H1 (cell line): Measurements from ENCODE around the gene TSC1. TPM values are rescaled to one million over a fixed set of nuclear protein-coding genes. Genes with fewer than 3 reads are reported as not detected.

ENCODE experiments used
- CTCF ChIA-PET: fragments of 300-600 bp; sonication (Branson Sonifier 250); formaldehyde crosslinking; loops from one replicate; lab custom pipeline; 2021; ENCODE audit not compliant: partially characterized antibody; lab: Charles Lee
- POLR2A ChIA-PET: fragments of 300-600 bp; sonication (Branson Sonifier 250); formaldehyde crosslinking; loops from one replicate; lab custom pipeline; 2021; ENCODE audit warnings: inconsistent platforms; ENCODE audit not compliant: partially characterized antibody; lab: Charles Lee
- DNase-seq, 2 experiments: peaks; one replicate each; pipeline versions ENCODE4 v3.0.0 to v3.0.0-alpha.2; 2010 to 2022; ENCODE audit warnings: low spot score in 2 of 2, low read depth in 1 of 2, mixed read lengths in 1 of 2
- FAIRE-seq: peaks from 2 replicates; lab custom pipeline; 2011; peaks lifted over from hg19 to GRCh38; lab: Jason Lieb, UNC
- H2AFZ ChIP-seq: 2 replicates; pipeline ENCODE4 v1.8.1; 2012; ENCODE audit warnings: low read length, inconsistent platforms
- H2AK5ac ChIP-seq: 2 replicates; pipeline ENCODE4 v1.6.1; 2013; ENCODE audit warnings: low read depth, low read length
- H2BK120ac ChIP-seq: replicated peaks from 2 replicates; pipeline ENCODE3; 2013; ENCODE audit warnings: low read depth, low read length, inconsistent platforms
- H2BK12ac ChIP-seq: 2 replicates; pipeline ENCODE4 v1.6.1; 2013; ENCODE audit warnings: low read depth, low read length
- H2BK15ac ChIP-seq: 2 replicates; pipeline ENCODE4 v1.6.1; 2013; ENCODE audit warnings: low read length
- H2BK20ac ChIP-seq: 2 replicates; pipeline ENCODE4 v1.6.1; 2013; ENCODE audit warnings: low read length
- H2BK5ac ChIP-seq: 2 replicates; pipeline ENCODE4 v1.6.1; 2013; ENCODE audit warnings: low read depth, low read length
- H3K14ac ChIP-seq: 2 replicates; pipeline ENCODE4 v1.6.1; 2013; ENCODE audit warnings: inconsistent platforms; ENCODE audit not compliant: insufficient read length
- H3K18ac ChIP-seq: 2 replicates; pipeline ENCODE4 v1.6.1; 2013; ENCODE audit warnings: low read length; ENCODE audit errors: extremely low read depth
- H3K23ac ChIP-seq: 2 replicates; pipeline ENCODE4 v1.6.1; 2013; ENCODE audit warnings: inconsistent platforms; ENCODE audit not compliant: insufficient read length
- H3K23me2 ChIP-seq: 2 replicates; pipeline ENCODE4 v1.6.1; 2013; ENCODE audit warnings: low read depth, low read length
- H3K27ac ChIP-seq: 2 replicates; pipeline ENCODE4 v1.6.1; 2011; ENCODE audit warnings: low read depth, low read length, inconsistent platforms
- H3K27me3 ChIP-seq, 4 experiments: replicated peaks in 1 of 4; 1 replicate in 1 of 4; 2 replicates in 3 of 4; pipeline versions ENCODE4 v1.6.1 to v1.8.1; 2011 to 2013; ENCODE audit warnings: low read length in 3 of 4, mild to moderate bottlenecking in 3 of 4, inconsistent platforms in 2 of 4, mixed read lengths in 2 of 4, moderate library complexity in 1 of 4; ENCODE audit not compliant: control insufficient read depth in 3 of 4, insufficient read depth in 3 of 4; ENCODE audit errors: extremely low read depth in 1 of 4
- H3K36me3 ChIP-seq, 4 experiments: 2 replicates each; pipeline versions ENCODE4 v1.6.1 to v1.8.1; 2011 to 2013; ENCODE audit warnings: mild to moderate bottlenecking in 4 of 4, low read length in 3 of 4, moderate library complexity in 2 of 4, control low read depth in 1 of 4, inconsistent platforms in 1 of 4; ENCODE audit not compliant: insufficient read depth in 4 of 4, control insufficient read depth in 2 of 4
- H3K4ac ChIP-seq: replicated peaks from 2 replicates; pipeline ENCODE3; 2013; ENCODE audit warnings: low read length, low read depth, mixed read lengths, inconsistent platforms; ENCODE audit not compliant: insufficient read length
- H3K4me1 ChIP-seq, 4 experiments: replicated peaks in 1 of 4; 1 replicate in 1 of 4; 2 replicates in 3 of 4; pipeline versions ENCODE4 v1.6.1 to v1.8.1; 2011 to 2013; ENCODE audit warnings: low read length in 3 of 4, inconsistent platforms in 2 of 4, mixed read lengths in 1 of 4; ENCODE audit not compliant: insufficient read depth in 4 of 4, control insufficient read depth in 3 of 4
- H3K4me2 ChIP-seq, 2 experiments: 2 replicates each; pipeline versions ENCODE4 v1.6.1 to v1.8.1; 2011 to 2013; ENCODE audit warnings: low read depth in 2 of 2, low read length in 2 of 2, control low read depth in 1 of 2, inconsistent platforms in 1 of 2, mild to moderate bottlenecking in 1 of 2; ENCODE audit not compliant: insufficient read depth in 1 of 2
- H3K4me3 ChIP-seq, 4 experiments: fragments of 200-600, 300-600 bp in 1 of 4; sonication (generic), shearing (Covaris generic), sonication (Bioruptor Twin) in 1 of 4; 2 replicates each; pipeline versions ENCODE4 v1.5.1 to v1.8.1; 2011 to 2016; ENCODE audit warnings: low read length in 4 of 4, low read depth in 3 of 4, control low read depth in 2 of 4, inconsistent platforms in 2 of 4, mild to moderate bottlenecking in 2 of 4, mixed read lengths in 1 of 4, moderate library complexity in 1 of 4; ENCODE audit not compliant: insufficient read depth in 2 of 4; ENCODE audit errors: extremely low read depth in 1 of 4
- H3K56ac ChIP-seq: replicated peaks from 2 replicates; pipeline ENCODE3; 2013; ENCODE audit warnings: low read depth, mild to moderate bottlenecking, mixed read lengths, low read length, inconsistent platforms; ENCODE audit not compliant: insufficient read length
- H3K79me1 ChIP-seq: 2 replicates; pipeline ENCODE4 v1.6.1; 2013; ENCODE audit warnings: low read depth, low read length, control low read depth
- H3K79me2 ChIP-seq, 2 experiments: 2 replicates each; pipeline versions ENCODE4 v1.6.1 to v1.8.1; 2012 to 2013; ENCODE audit warnings: low read length in 2 of 2, mild to moderate bottlenecking in 2 of 2, inconsistent platforms in 1 of 2; ENCODE audit not compliant: insufficient read depth in 2 of 2, control insufficient read depth in 1 of 2
- H3K9ac ChIP-seq, 4 experiments: replicated peaks in 1 of 4; 1 replicate in 1 of 4; 2 replicates in 3 of 4; pipeline versions ENCODE4 v1.6.1 to v1.8.1; 2011 to 2013; ENCODE audit warnings: low read depth in 3 of 4, low read length in 3 of 4, control low read depth in 2 of 4, mild to moderate bottlenecking in 2 of 4, moderate library complexity in 2 of 4, inconsistent platforms in 1 of 4; ENCODE audit errors: extremely low read depth in 1 of 4
- H3K9me3 ChIP-seq, 2 experiments: 2 replicates each; pipeline versions ENCODE4 v1.6.1 to v1.8.1; 2012 to 2013; ENCODE audit warnings: mild to moderate bottlenecking in 2 of 2, moderate library complexity in 2 of 2, control low read depth in 1 of 2, inconsistent platforms in 1 of 2, low read depth in 1 of 2, low read length in 1 of 2, mixed read lengths in 1 of 2; ENCODE audit not compliant: insufficient read depth in 2 of 2
- H4K20me1 ChIP-seq, 2 experiments: replicated peaks in 1 of 2; 2 replicates each; pipeline versions ENCODE3 to v1.8.1; 2011 to 2013; ENCODE audit warnings: inconsistent platforms in 2 of 2, low read length in 2 of 2, mild to moderate bottlenecking in 1 of 2; ENCODE audit not compliant: insufficient read depth in 2 of 2, control insufficient read depth in 1 of 2
- H4K5ac ChIP-seq: 2 replicates; pipeline ENCODE4 v1.6.1; 2013; ENCODE audit warnings: low read length, low read depth, mixed read lengths, inconsistent platforms; ENCODE audit not compliant: insufficient read length
- H4K8ac ChIP-seq: 2 replicates; pipeline ENCODE4 v1.8.0; 2013; ENCODE audit warnings: mild to moderate bottlenecking, moderate library complexity, low read length, inconsistent platforms; ENCODE audit not compliant: insufficient read depth; ENCODE audit errors: extremely low read depth
- H4K91ac ChIP-seq: replicated peaks from 2 replicates; pipeline ENCODE3; 2013; ENCODE audit warnings: low read length, mixed read lengths, inconsistent platforms; ENCODE audit not compliant: insufficient read length
- BRCA1 ChIP-seq: IDR thresholded peaks from 2 replicates; pipeline ENCODE4 v1.6.1; 2012; ENCODE audit warnings: low read depth, low read length, improper control_type of control experiment
- CEBPB ChIP-seq: IDR thresholded peaks from 2 replicates; pipeline ENCODE4 v1.6.1; 2012; ENCODE audit warnings: low read depth, low read length
- CHD1 ChIP-seq: IDR thresholded peaks from 2 replicates; pipeline ENCODE4 v1.6.1; 2012; ENCODE audit warnings: low read depth, low read length, improper control_type of control experiment
- E2F6 ChIP-seq: IDR thresholded peaks from 2 replicates; pipeline ENCODE4 v1.6.1; 2012; ENCODE audit warnings: inconsistent platforms
- FOSL1 ChIP-seq: IDR thresholded peaks from 2 replicates; pipeline ENCODE4 v1.6.1; 2011; ENCODE audit warnings: mild to moderate bottlenecking, low read depth, low read length, moderate library complexity; ENCODE audit not compliant: insufficient read depth
- KDM5A ChIP-seq: fragments of 200-600 bp; IDR thresholded peaks from 2 replicates; pipeline ENCODE4 v1.7.1; 2012; ENCODE audit warnings: mild to moderate bottlenecking, low read length, inconsistent platforms, mixed read lengths
- NANOG ChIP-seq: IDR thresholded peaks from 2 replicates; pipeline ENCODE4 v1.6.1; 2011; ENCODE audit warnings: low read length, low read depth, mild to moderate bottlenecking, inconsistent platforms; ENCODE audit not compliant: insufficient read depth, poor library complexity, severe bottlenecking
- SP1 ChIP-seq: IDR thresholded peaks from 2 replicates; pipeline ENCODE4 v1.6.1; 2011; ENCODE audit warnings: low read depth, low read length
- TCF12 ChIP-seq: IDR thresholded peaks from 2 replicates; pipeline ENCODE4 v1.6.1; 2011; ENCODE audit warnings: low read depth, mild to moderate bottlenecking, low read length
- WGBS, 2 experiments: shearing (Covaris generic) in 1 of 2; methylation state at CpG; one replicate each; pipeline versions ENCODE4 v1.1.6 to v1.1.7; 2013 to 2015; ENCODE audit warnings: low lambda C conversion rate in 2 of 2, mixed read lengths in 2 of 2, inconsistent platforms in 1 of 2, low coverage in 1 of 2, missing lambda C conversion rate in 1 of 2; ENCODE audit not compliant: insufficient replicate concordance in 2 of 2, insufficient coverage in 1 of 2, insufficient read length in 1 of 2; ENCODE audit errors: extremely low coverage in 1 of 2, missing lambda C conversion rate in 1 of 2; 5-methylcytosine and 5-hydroxymethylcytosine counted together
- polyA plus RNA-seq, 7 experiments: library from polyadenylated mRNA; depleted of rRNA in 3 of 7; stranded (reverse) in 5 of 7; unstranded in 2 of 7; fragments of >200 nt in 5 of 7; fragments of 200-250 nt in 2 of 7; gene quantifications; 1 replicate in 5 of 7; 2 replicates in 1 of 7; 4 replicates in 1 of 7; pipeline versions ENCODE4 v1.2.1 to v1.2.3, GENCODE V29; 2011 to 2013; ENCODE audit warnings: missing spikeins in 2 of 7, mixed read lengths in 2 of 7
- total RNA-seq: library from RNA; stranded (reverse); fragmentation: NEBNext Ultra II Directional; extraction: Animal tissue kit (Norgen Biotek cat#: 25700); gene quantifications from 2 replicates; pipeline ENCODE4 v1.2.1, GENCODE V29; 2021
- TF ChIP-seq, protein P1 (sequence below): IDR thresholded peaks from 2 replicates; pipeline ENCODE4 v1.6.1; 2012; ENCODE audit warnings: low read length, inconsistent platforms
- TF ChIP-seq, protein P2 (sequence below): IDR thresholded peaks from 2 replicates; pipeline ENCODE4 v1.6.1; 2012; ENCODE audit warnings: inconsistent platforms

TSC1 gene
- total and polyA plus RNA-seq, 2 of the 8 experiments (the other 6 are each of a cell fraction or from before 2014, with no cell fraction given): 37.2 to 46.0 TPM

DNA sequence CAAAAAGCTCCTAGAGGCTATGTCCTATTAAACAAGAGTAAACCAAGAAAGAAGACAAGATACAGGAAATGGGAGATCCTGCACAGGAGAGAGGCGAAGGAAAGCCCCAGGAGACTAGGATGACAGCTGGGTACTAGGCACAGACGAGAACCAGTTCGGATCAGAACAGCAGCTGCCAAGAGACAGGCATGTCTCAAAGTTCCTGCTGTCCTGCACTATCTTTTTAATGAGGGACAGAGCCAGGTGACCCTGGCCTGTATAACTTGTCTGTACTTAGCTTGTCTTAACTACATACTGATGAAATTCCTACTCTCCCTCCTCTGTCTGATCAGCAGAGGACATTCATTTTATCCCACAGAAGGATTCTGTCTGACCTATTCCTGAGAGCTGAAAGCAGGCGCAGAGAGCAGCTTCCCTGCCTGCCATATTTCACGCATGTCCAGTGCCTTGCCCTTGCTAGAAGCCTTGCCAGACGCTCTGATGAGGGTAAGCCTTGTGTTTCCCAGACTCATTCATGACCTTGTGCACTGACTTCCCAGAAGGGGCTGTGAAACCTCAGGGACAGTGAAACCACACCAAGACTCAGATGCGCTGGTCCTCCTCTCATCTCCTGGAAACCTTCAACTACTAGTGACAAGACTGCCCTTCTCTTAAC, 24.7 kb downstream of the TSC1 start:
- no peak overlapping the region for H3K4me3 ChIP-seq
- no peak overlapping the region for H3K27ac ChIP-seq
- H3K27me3 ChIP-seq: no peaks in the 10 kb centered on the region
- H3K56ac ChIP-seq: no peak overlapping the region
- no peak overlapping the region for H2BK5ac ChIP-seq
- no peak overlapping the region for H2BK120ac ChIP-seq
- no peak overlapping the region for H4K5ac ChIP-seq
- no peaks in the 10 kb centered on the region for H3K4me1 ChIP-seq
- no peak overlapping the region for H3K9ac ChIP-seq
- H3K23me2 ChIP-seq: no peaks in the 10 kb centered on the region; the same call in 1 of the 2 replicates
- no peak overlapping the region for H3K14ac ChIP-seq
- ChIA-PET POLR2A (interaction anchor here (1.4 kb wide), 1 partner anchor 16 kb away, joined by 3 read pairs; no protein-coding TSS in a partner anchor), CTCF (interaction anchor here (2.2 to 9.0 kb wide), 2 partner anchors 16 to 52 kb away, joined by 8 to 80 read pairs; no protein-coding TSS in a partner anchor)
- no peak overlapping the region for H3K4ac ChIP-seq
- H3K79me1 ChIP-seq: no peaks in the 10 kb centered on the region
- no peaks in the 10 kb centered on the region for H3K9me3 ChIP-seq
- H4K8ac ChIP-seq: no peak overlapping the region
- H2BK20ac ChIP-seq: no peak overlapping the region
- no peak overlapping the region for H2AK5ac ChIP-seq
- FAIRE-seq: no peak
- no peak overlapping the region for H2BK12ac ChIP-seq
- H2BK15ac ChIP-seq: no peak overlapping the region
- DNase-seq: no peak
- no peak overlapping the region for H3K4me2 ChIP-seq
- no peak overlapping the region for H4K91ac ChIP-seq
- H2AFZ ChIP-seq: no peak overlapping the region
- H3K36me3 ChIP-seq: peaks cover 12 to 60% (median 34%) of the 10 kb centered on the region in 4 experiments
- no peak overlapping the region for H3K18ac ChIP-seq
- no peak overlapping the region for H3K23ac ChIP-seq
- no peaks in the 10 kb centered on the region for H4K20me1 ChIP-seq
- WGBS, 2 experiments: 91% methylated on average over 7 of the region's 7 CpGs; no CpG with 5 or more reads in 1 of the 2 experiments
- H3K79me2 ChIP-seq: no peaks in the 10 kb centered on the region; a peak in 1 of 4 replicates
- TF ChIP-seq FOSL1: no peak
- TF ChIP-seq SP1: no peak
- TF ChIP-seq CHD1: no peak
- no peak for TF ChIP-seq BRCA1
- no peak for TF ChIP-seq NANOG
- TF ChIP-seq CEBPB: no peak
- TF ChIP-seq, protein P1, sequence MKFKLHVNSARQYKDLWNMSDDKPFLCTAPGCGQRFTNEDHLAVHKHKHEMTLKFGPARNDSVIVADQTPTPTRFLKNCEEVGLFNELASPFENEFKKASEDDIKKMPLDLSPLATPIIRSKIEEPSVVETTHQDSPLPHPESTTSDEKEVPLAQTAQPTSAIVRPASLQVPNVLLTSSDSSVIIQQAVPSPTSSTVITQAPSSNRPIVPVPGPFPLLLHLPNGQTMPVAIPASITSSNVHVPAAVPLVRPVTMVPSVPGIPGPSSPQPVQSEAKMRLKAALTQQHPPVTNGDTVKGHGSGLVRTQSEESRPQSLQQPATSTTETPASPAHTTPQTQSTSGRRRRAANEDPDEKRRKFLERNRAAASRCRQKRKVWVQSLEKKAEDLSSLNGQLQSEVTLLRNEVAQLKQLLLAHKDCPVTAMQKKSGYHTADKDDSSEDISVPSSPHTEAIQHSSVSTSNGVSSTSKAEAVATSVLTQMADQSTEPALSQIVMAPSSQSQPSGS: no peak
- TF ChIP-seq KDM5A: no peak
- TF ChIP-seq, protein P2, sequence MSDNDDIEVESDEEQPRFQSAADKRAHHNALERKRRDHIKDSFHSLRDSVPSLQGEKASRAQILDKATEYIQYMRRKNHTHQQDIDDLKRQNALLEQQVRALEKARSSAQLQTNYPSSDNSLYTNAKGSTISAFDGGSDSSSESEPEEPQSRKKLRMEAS: no peak
- TF ChIP-seq TCF12: no peak
- TF ChIP-seq E2F6: no peak
